Measurements from ENCODE around the gene IRF6.

- TF ChIP-seq ZNF274 (IDR thresholded peaks at IDR 0.05; ENCODE audit: low read depth, low read length) (no peak), SUZ12 (IDR thresholded peaks at IDR 0.05; ENCODE audit: extremely low read depth, insufficient read depth, insufficient read length) (no peak)
Observed at GRCh38 chr1:209839875-209840546, 34.1 kb upstream of the IRF6 start.
